K562 (cell line): ENCODE measurements around the gene RPL7A. TPM values are rescaled to one million over a fixed set of nuclear protein-coding genes. Genes with fewer than 3 reads are reported as not detected.

ENCODE experiments used
- CREB1 ChIP-seq, 2 experiments: sonication (generic) in 1 of 2; formaldehyde crosslinking in 1 of 2; IDR thresholded peaks; 2 replicates each; pipeline versions ENCODE4 v1.6.1 to v1.8.0; 2012 to 2022; ENCODE audit warnings: inconsistent platforms in 1 of 2, mild to moderate bottlenecking in 1 of 2, missing genetic modification reagents in 1 of 2, moderate library complexity in 1 of 2
- ILF3 ChIP-seq: fragments of 450-650 bp; IDR thresholded peaks from 2 replicates; pipeline ENCODE4 v1.6.1; 2018; ENCODE audit warnings: antibody characterized with exemption, mild to moderate bottlenecking, moderate library complexity, borderline replicate concordance
- KDM5B ChIP-seq: fragments of 200-600 bp; sonication (generic); IDR thresholded peaks from 2 replicates; pipeline ENCODE4 v1.6.1; 2012; ENCODE audit warnings: low read depth, mild to moderate bottlenecking, moderate library complexity, low read length, control low read depth, inconsistent platforms; ENCODE audit not compliant: insufficient replicate concordance
- MCM2 ChIP-seq: fragments of 450-650 bp; IDR thresholded peaks from 2 replicates; pipeline ENCODE4 v1.6.1; 2017; ENCODE audit warnings: low read depth, mild to moderate bottlenecking
- MTA2 ChIP-seq: fragments of 450-650 bp; IDR thresholded peaks from 2 replicates; pipeline ENCODE4 v1.6.1; 2016; ENCODE audit warnings: low read depth
- NFYB ChIP-seq: IDR thresholded peaks from 2 replicates; pipeline ENCODE4 v1.6.1; 2011; ENCODE audit warnings: mild to moderate bottlenecking, moderate library complexity; ENCODE audit not compliant: insufficient read length; ENCODE audit errors: extremely low read depth
- POLR2H ChIP-seq: IDR thresholded peaks from 2 replicates; pipeline ENCODE4 v1.6.1; 2016; ENCODE audit warnings: missing genetic modification characterization, low read depth, mild to moderate bottlenecking, control low read depth, missing compliant biosample characterization, moderate library complexity
- RBM15 ChIP-seq: fragments of 200-400 bp; formaldehyde crosslinking; IDR thresholded peaks from 2 replicates; pipeline ENCODE4 v1.6.1; 2018; ENCODE audit warnings: mild to moderate bottlenecking, low read length, moderate library complexity; ENCODE audit not compliant: insufficient read depth
- SLC30A9 ChIP-seq: fragments of 250-450 bp; sonication (Bioruptor Pico); IDR thresholded peaks from 2 replicates; pipeline ENCODE4 v1.8.0; 2022; ENCODE audit warnings: mild to moderate bottlenecking, moderate library complexity
- SPI1 ChIP-seq: IDR thresholded peaks from 2 replicates; pipeline ENCODE4 v1.6.1; 2011; ENCODE audit warnings: low read depth, low read length, control low read depth, borderline replicate concordance
- TCF3 ChIP-seq: sonication (generic); formaldehyde crosslinking; IDR thresholded peaks from 2 replicates; pipeline ENCODE4 v1.4.0; 2020; ENCODE audit warnings: mild to moderate bottlenecking, missing genetic modification reagents
- ZBTB5 ChIP-seq: fragments of 450-650 bp; IDR thresholded peaks from 2 replicates; pipeline ENCODE4 v1.6.1; 2017; ENCODE audit warnings: antibody characterized with exemption
- ZNF174 ChIP-seq: fragments of 250-450 bp; sonication (Bioruptor Pico); IDR thresholded peaks from 2 replicates; pipeline ENCODE4 v1.4.0; 2020; ENCODE audit warnings: mild to moderate bottlenecking
- ZNF212 ChIP-seq: fragments of 450-650 bp; formaldehyde crosslinking; IDR thresholded peaks from 2 replicates; pipeline ENCODE4 v1.4.0; 2020; ENCODE audit warnings: mild to moderate bottlenecking
- ZNF3 ChIP-seq: fragments of 250-450 bp; sonication (Bioruptor Pico); IDR thresholded peaks from 2 replicates; pipeline ENCODE4 v1.5.0; 2021; ENCODE audit warnings: mild to moderate bottlenecking, moderate library complexity
- ZNF830 ChIP-seq: fragments of 250-450 bp; sonication (Bioruptor Pico); IDR thresholded peaks from 2 replicates; pipeline ENCODE4 v1.5.0; 2021; ENCODE audit warnings: mild to moderate bottlenecking
- ZZZ3 ChIP-seq: fragments of 450-650 bp; IDR thresholded peaks from 2 replicates; pipeline ENCODE4 v1.6.1; 2016; ENCODE audit warnings: antibody characterized with exemption, mild to moderate bottlenecking, moderate library complexity
- polyA plus RNA-seq, 8 experiments: library from polyadenylated mRNA; depleted of rRNA in 4 of 8; stranded (reverse) in 5 of 8; unstranded in 3 of 8; fragments of >200 nt; fragmentation: Nextera tagmentation in 2 of 8; fragmentation: Illumina TruSeq in 1 of 8; extraction: Ambion mirVana in 2 of 8; extraction: Trizol in 1 of 8; gene quantifications; 2 replicates each; pipeline versions ENCODE4 v1.2.1 to v1.2.3, GENCODE V29; 2011 to 2014; ENCODE audit warnings: inconsistent platforms in 1 of 8, missing spikeins in 1 of 8
- total RNA-seq, 7 experiments: library from RNA; depleted of rRNA in 6 of 7; stranded (reverse); fragments of >200 nt in 6 of 7; fragmentation: Illumina TruSeq in 2 of 7; extraction: Trizol in 2 of 7; gene quantifications; 2 replicates each; pipeline versions ENCODE4 v1.2.1 to v1.2.3, GENCODE V29; 2011 to 2021; ENCODE audit warnings: low replicate concordance in 1 of 7
- TF ChIP-seq, protein P1 (sequence below): fragments of 250-450 bp; sonication (Bioruptor Pico); IDR thresholded peaks from 2 replicates; pipeline ENCODE4 v1.9.0; 2021; ENCODE audit warnings: mild to moderate bottlenecking
- TF ChIP-seq, protein P2 (sequence below): fragments of 150-350 bp; IDR thresholded peaks from 2 replicates; pipeline ENCODE4 v1.6.1; 2014; ENCODE audit warnings: low read depth, mild to moderate bottlenecking, low read length, borderline replicate concordance
- TF ChIP-seq, protein P3 (sequence below): fragments of 450-650 bp; IDR thresholded peaks from 2 replicates; pipeline ENCODE4 v1.7.0; 2016; ENCODE audit warnings: borderline replicate concordance

RPL7A gene
- total and polyA plus RNA-seq, 9 of the 15 experiments (the other 6 are each of a cell fraction or from before 2014, with no cell fraction given), result 1,935 to 3,760 (median 2,652) TPM

DNA sequence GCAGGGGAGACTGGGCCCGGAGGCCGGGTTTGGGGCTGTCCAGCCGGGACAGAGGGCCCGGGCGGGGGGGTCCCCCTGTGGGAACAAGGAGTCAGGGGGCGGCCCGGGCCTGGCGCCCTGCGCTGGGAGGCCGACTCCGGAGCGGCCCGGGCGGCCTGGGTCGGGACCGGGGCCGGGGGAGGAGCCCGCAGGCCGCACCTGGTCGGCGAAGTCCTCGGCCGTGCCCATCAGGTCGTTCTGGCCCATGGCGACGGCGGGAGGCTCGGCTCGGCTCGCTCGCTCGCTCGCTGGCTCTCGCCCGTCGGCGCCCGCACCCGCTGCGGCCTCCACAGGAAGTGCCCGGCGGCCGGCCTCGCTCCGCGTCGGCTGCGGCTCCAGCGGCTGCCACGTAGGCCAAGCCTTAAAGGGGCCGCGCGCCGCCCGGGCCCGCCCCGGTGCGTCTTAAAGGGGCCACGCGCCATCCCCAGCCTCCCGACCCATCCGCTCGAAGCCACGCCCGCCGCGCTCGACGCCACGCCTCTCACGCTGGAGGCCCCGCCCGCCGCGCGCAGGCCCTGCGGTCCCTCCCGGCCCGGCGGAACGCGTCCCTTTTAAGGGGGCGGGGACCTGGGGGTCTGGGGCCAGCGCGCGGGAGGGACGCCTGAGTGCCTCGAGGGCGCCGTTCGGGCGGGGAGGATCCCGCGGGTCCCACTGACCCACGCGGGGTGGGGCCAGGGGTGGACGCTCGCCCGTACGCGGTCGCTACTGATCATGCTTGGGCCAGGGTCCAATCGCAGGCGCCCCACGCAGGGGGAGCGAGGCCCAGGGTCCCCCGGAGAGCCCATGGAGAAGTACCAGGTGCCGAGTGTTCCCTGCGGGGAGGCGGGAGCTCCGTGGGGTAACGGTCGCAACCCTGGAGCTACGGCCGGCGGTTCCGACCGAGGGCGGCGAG is 28.0 kb downstream of the RPL7A start, which contains the start of the genes STKLD1 and SURF4 (continued):
- TF ChIP-seq CREB1 (IDR thresholded peaks at IDR 0.05), result peak; percentile 54
- peak; percentile 63; the same call in 1 of the 2 replicates for TF ChIP-seq CREB1 (CRISPR knock-in tag; IDR thresholded peaks at IDR 0.05)
- peak; percentile 74; the same call in 1 of the 2 replicates for TF ChIP-seq POLR2H
- no peak for TF ChIP-seq NFYB
- TF ChIP-seq ZBTB5, result no peak
- TF ChIP-seq, protein P1, sequence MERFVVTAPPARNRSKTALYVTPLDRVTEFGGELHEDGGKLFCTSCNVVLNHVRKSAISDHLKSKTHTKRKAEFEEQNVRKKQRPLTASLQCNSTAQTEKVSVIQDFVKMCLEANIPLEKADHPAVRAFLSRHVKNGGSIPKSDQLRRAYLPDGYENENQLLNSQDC (CRISPR knock-in tag), result no peak
- TF ChIP-seq KDM5B, result peak; percentile 79
- 0 out of 2 replicates have a peak, but pooled peaks have one; percentile 6 for TF ChIP-seq TCF3 (CRISPR knock-in tag)
- TF ChIP-seq ILF3, result peak; percentile 88; the same call in 1 of the 2 replicates
- no peak for TF ChIP-seq RBM15
- TF ChIP-seq, protein P2, sequence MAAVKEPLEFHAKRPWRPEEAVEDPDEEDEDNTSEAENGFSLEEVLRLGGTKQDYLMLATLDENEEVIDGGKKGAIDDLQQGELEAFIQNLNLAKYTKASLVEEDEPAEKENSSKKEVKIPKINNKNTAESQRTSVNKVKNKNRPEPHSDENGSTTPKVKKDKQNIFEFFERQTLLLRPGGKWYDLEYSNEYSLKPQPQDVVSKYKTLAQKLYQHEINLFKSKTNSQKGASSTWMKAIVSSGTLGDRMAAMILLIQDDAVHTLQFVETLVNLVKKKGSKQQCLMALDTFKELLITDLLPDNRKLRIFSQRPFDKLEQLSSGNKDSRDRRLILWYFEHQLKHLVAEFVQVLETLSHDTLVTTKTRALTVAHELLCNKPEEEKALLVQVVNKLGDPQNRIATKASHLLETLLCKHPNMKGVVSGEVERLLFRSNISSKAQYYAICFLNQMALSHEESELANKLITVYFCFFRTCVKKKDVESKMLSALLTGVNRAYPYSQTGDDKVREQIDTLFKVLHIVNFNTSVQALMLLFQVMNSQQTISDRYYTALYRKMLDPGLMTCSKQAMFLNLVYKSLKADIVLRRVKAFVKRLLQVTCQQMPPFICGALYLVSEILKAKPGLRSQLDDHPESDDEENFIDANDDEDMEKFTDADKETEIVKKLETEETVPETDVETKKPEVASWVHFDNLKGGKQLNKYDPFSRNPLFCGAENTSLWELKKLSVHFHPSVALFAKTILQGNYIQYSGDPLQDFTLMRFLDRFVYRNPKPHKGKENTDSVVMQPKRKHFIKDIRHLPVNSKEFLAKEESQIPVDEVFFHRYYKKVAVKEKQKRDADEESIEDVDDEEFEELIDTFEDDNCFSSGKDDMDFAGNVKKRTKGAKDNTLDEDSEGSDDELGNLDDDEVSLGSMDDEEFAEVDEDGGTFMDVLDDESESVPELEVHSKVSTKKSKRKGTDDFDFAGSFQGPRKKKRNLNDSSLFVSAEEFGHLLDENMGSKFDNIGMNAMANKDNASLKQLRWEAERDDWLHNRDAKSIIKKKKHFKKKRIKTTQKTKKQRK, result no peak
- TF ChIP-seq ZNF212 (CRISPR knock-in tag), result no peak
- TF ChIP-seq ZNF830 (CRISPR knock-in tag), result no peak
- TF ChIP-seq, protein P3, sequence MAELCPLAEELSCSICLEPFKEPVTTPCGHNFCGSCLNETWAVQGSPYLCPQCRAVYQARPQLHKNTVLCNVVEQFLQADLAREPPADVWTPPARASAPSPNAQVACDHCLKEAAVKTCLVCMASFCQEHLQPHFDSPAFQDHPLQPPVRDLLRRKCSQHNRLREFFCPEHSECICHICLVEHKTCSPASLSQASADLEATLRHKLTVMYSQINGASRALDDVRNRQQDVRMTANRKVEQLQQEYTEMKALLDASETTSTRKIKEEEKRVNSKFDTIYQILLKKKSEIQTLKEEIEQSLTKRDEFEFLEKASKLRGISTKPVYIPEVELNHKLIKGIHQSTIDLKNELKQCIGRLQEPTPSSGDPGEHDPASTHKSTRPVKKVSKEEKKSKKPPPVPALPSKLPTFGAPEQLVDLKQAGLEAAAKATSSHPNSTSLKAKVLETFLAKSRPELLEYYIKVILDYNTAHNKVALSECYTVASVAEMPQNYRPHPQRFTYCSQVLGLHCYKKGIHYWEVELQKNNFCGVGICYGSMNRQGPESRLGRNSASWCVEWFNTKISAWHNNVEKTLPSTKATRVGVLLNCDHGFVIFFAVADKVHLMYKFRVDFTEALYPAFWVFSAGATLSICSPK, result no peak
- TF ChIP-seq SPI1, result 0 out of 2 replicates have a peak, but pooled peaks have one; percentile 36
- TF ChIP-seq MCM2, result no peak
- no peak for TF ChIP-seq SLC30A9 (CRISPR knock-in tag)
- TF ChIP-seq ZNF174, result no peak
- TF ChIP-seq ZZZ3, result no peak
- TF ChIP-seq ZNF3, result no peak
- no peak for TF ChIP-seq MTA2
